Breast epithelium (tissue), 3 donors: ENCODE results near the gene PCDHA3.
"Not testable (repeated sequence)": the region's sequence is repeated elsewhere in the genome, so short reads cannot be mapped to it uniquely, and the experiment has no call there.

Experiments
- POLR2A ChIP-seq: fragments of 450-650 bp; IDR thresholded peaks from one replicate; pipeline ENCODE4 v1.6.1; 2016; ENCODE audit warnings: antibody characterized with exemption, mild to moderate bottlenecking, moderate library complexity
- POLR2AphosphoS5 ChIP-seq, 3 donors: sonication (generic); formaldehyde crosslinking; IDR thresholded peaks; one replicate each; pipeline ENCODE4 v1.6.1; 2017; ENCODE audit warnings: antibody characterized with exemption in 3 of 3
- TF ChIP-seq, protein P1 (sequence below), 3 donors: fragments of 450-650 bp; IDR thresholded peaks; one replicate each; pipeline ENCODE4 v1.5.1; 2016 to 2017; ENCODE audit warnings: antibody characterized with exemption in 3 of 3, mild to moderate bottlenecking in 3 of 3, moderate library complexity in 3 of 3

DNA sequence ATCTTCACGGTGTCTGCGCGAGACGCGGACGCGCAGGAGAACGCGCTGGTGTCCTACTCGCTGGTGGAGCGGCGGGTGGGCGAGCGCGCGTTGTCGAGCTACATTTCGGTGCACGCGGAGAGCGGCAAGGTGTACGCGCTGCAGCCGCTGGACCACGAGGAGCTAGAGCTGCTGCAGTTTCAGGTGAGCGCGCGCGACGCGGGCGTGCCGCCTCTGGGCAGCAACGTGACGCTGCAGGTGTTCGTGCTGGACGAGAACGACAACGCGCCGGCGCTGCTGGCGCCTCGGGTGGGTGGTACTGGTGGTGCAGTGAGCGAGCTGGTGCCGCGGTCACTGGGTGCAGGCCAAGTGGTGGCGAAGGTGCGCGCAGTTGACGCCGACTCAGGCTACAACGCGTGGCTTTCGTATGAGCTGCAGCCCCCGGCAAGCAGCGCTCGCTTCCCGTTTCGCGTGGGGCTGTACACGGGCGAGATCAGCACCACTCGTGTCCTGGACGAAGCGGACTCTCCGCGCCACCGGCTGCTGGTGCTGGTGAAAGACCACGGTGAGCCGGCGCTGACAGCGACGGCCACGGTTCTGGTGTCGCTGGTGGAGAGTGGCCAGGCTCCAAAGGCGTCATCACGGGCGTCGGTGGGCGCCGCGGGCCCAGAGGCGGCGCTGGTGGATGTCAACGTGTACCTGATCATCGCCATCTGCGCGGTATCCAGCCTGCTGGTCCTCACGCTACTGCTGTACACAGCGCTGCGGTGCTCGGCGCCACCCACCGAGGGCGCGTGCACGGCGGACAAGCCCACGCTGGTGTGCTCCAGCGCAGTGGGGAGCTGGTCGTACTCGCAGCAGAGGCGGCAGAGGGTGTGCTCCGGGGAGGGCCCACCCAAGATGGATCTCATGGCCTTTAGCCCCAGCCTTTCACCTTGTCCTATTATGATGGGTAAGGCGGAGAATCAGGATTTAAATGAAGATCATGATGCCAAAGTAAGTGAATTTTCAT is 28.9 kb downstream of the PCDHA3 start:
- TF ChIP-seq, protein P1, sequence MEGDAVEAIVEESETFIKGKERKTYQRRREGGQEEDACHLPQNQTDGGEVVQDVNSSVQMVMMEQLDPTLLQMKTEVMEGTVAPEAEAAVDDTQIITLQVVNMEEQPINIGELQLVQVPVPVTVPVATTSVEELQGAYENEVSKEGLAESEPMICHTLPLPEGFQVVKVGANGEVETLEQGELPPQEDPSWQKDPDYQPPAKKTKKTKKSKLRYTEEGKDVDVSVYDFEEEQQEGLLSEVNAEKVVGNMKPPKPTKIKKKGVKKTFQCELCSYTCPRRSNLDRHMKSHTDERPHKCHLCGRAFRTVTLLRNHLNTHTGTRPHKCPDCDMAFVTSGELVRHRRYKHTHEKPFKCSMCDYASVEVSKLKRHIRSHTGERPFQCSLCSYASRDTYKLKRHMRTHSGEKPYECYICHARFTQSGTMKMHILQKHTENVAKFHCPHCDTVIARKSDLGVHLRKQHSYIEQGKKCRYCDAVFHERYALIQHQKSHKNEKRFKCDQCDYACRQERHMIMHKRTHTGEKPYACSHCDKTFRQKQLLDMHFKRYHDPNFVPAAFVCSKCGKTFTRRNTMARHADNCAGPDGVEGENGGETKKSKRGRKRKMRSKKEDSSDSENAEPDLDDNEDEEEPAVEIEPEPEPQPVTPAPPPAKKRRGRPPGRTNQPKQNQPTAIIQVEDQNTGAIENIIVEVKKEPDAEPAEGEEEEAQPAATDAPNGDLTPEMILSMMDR (IDR thresholded peaks at IDR 0.05): not testable (repeated sequence)
- TF ChIP-seq POLR2A; POLR2AphosphoS5 (IDR thresholded peaks at IDR 0.05): not testable (repeated sequence)
